GM13976 (cell line): ENCODE data around the gene PARP16.

ENCODE experiments used
- DNase-seq: peaks from one replicate; pipeline ENCODE4 v3.0.0; 2012; ENCODE audit warnings: low spot score
- CTCF ChIP-seq: IDR thresholded peaks from 2 replicates; pipeline ENCODE4 v1.5.1; 2012; ENCODE audit warnings: borderline replicate concordance, mild to moderate bottlenecking; ENCODE audit not compliant: insufficient read depth; ENCODE audit errors: extremely low read depth, missing control alignments, control extremely low read depth
- in situ Hi-C: fragments of 300-500 bp; cut with MboI; formaldehyde crosslinking; loops from one replicate; pipeline ENCODE4 v1.12.0; 2022; ENCODE audit warnings: low sequenced_read_pairs, mixed read lengths, inconsistent platforms; ENCODE audit not compliant: unreplicated experiment

Gene PARP16

GRCh38 chr15:65210770-65211481, 75.8 kb downstream of the PARP16 start, which contains the start of gene CILP:
CILP (minus strand) TSS chr15:65211473; CDS start chr15:65209755, 1,718 bp downstream.
- in situ Hi-C loops: no loop called here
- no peak for DNase-seq
- TF ChIP-seq CTCF: no peak

- no peak for DNase-seq
- in situ Hi-C loops: no loop called here
- TF ChIP-seq CTCF: no peak
These were observed 76.7 kb downstream of the PARP16 start for GRCh38 chr15:65209701-65210643.

GRCh38 chr15:65208647-65209046, 78.0 kb downstream of the PARP16 start:
- no peak for DNase-seq
- TF ChIP-seq CTCF: no peak
- in situ Hi-C loops: no loop called here
